GM23338 (cell line): ENCODE measurements around the gene KRTAP12-3. TPM values are rescaled to one million over a fixed set of nuclear protein-coding genes. Genes with fewer than 3 reads are reported as not detected.
"Not testable (repeated sequence)": the region's sequence is repeated elsewhere in the genome, so short reads cannot be mapped to it uniquely, and the experiment has no call there.

Experiments used
- ATAC-seq: fragments of 200-7000 bp; cut with Tn5 transposase; 3 replicates; pipeline ENCODE4 v1.9.1; 2020
- DNase-seq: peaks from one replicate; pipeline ENCODE4 v3.0.0-alpha.2; 2015; ENCODE audit warnings: low spot score
- H2AFZ ChIP-seq: fragments of 200-600 bp; sonication (generic); 2 replicates; pipeline ENCODE4 v1.8.0; 2016; ENCODE audit warnings: antibody characterized with exemption, mild to moderate bottlenecking, moderate library complexity
- H3F3A ChIP-seq: fragments of 200-600 bp; sonication (generic); replicated peaks from 2 replicates; pipeline ENCODE4 v1.8.0; 2017; ENCODE audit warnings: antibody characterized with exemption, mixed run types, low read depth
- H3K27ac ChIP-seq: fragments of 200-600 bp; sonication (generic); 2 replicates; pipeline ENCODE4 v1.6.1; 2016; ENCODE audit warnings: low read depth
- H3K27me3 ChIP-seq: fragments of 200-600 bp; sonication (generic); 2 replicates; pipeline ENCODE4 v1.8.0; 2016; ENCODE audit warnings: mild to moderate bottlenecking, mixed run types, moderate library complexity; ENCODE audit not compliant: insufficient read depth
- H3K36me3 ChIP-seq: fragments of 200-600 bp; sonication (generic); 2 replicates; pipeline ENCODE4 v1.8.0; 2016; ENCODE audit warnings: mild to moderate bottlenecking; ENCODE audit not compliant: insufficient read depth
- H3K4me1 ChIP-seq: fragments of 200-600 bp; sonication (generic); 2 replicates; pipeline ENCODE4 v1.8.0; 2016; ENCODE audit warnings: mild to moderate bottlenecking, moderate library complexity; ENCODE audit not compliant: insufficient read depth
- H3K4me2 ChIP-seq: fragments of 200-600 bp; sonication (generic); 2 replicates; pipeline ENCODE4 v1.7.1; 2017; ENCODE audit warnings: mixed run types
- H3K4me3 ChIP-seq: fragments of 200-600 bp; sonication (generic); 2 replicates; pipeline ENCODE4 v1.6.1; 2016; ENCODE audit warnings: mixed run types
- H3K79me2 ChIP-seq: fragments of 200-600 bp; sonication (generic); replicated peaks from 2 replicates; pipeline ENCODE4 v1.8.0; 2017; ENCODE audit warnings: mild to moderate bottlenecking; ENCODE audit not compliant: insufficient read depth
- H3K9me2 ChIP-seq: fragments of 200-600 bp; sonication (generic); 2 replicates; pipeline ENCODE4 v1.8.0; 2017; ENCODE audit not compliant: insufficient read depth
- H4K20me1 ChIP-seq: fragments of 200-600 bp; sonication (generic); replicated peaks from 2 replicates; pipeline ENCODE4 v1.8.0; 2017; ENCODE audit warnings: mild to moderate bottlenecking; ENCODE audit not compliant: insufficient read depth
- H3K27ac Mint-ChIP-seq: 2 replicates; pipeline ENCODE4 v1.8.0; 2020; ENCODE audit warnings: inconsistent platforms, mild to moderate bottlenecking, moderate library complexity, mixed read lengths
- H3K27me3 Mint-ChIP-seq: 3 replicates; pipeline ENCODE4 v1.8.0; 2022; ENCODE audit warnings: low read depth, mild to moderate bottlenecking, moderate library complexity, mixed read lengths, inconsistent platforms; ENCODE audit not compliant: insufficient read depth, poor library complexity
- H3K36me3 Mint-ChIP-seq: 3 replicates; pipeline ENCODE4 v1.8.0; 2021; ENCODE audit warnings: low read depth, mild to moderate bottlenecking, inconsistent platforms, moderate library complexity, mixed read lengths
- H3K4me1 Mint-ChIP-seq: 3 replicates; pipeline ENCODE4 v1.8.0; 2020; ENCODE audit warnings: mild to moderate bottlenecking, inconsistent platforms, mixed read lengths
- H3K4me3 Mint-ChIP-seq: 3 replicates; pipeline ENCODE4 v1.8.0; 2021; ENCODE audit warnings: moderate library complexity, mild to moderate bottlenecking, inconsistent platforms, mixed read lengths
- H3K9me3 Mint-ChIP-seq: 3 replicates; pipeline ENCODE4 v1.8.0; 2020; ENCODE audit warnings: moderate library complexity, mild to moderate bottlenecking, inconsistent platforms, mixed read lengths
- CREB1 ChIP-seq: fragments of 250-450 bp; sonication (Bioruptor Pico); IDR thresholded peaks from 2 replicates; pipeline ENCODE4 v1.5.0; 2020; ENCODE audit warnings: low read depth, mild to moderate bottlenecking, moderate library complexity
- CTCF ChIP-seq, 2 experiments: fragments of 200-600 bp in 1 of 2; sonication (generic) in 1 of 2; conservative IDR thresholded peaks; 2 replicates each; pipeline versions ENCODE4 v1.5.1 to v1.6.1; 2016 to 2017; ENCODE audit warnings: antibody characterized with exemption in 2 of 2, low read depth in 2 of 2, mild to moderate bottlenecking in 2 of 2, moderate library complexity in 1 of 2
- EZH2 ChIP-seq: fragments of 200-600 bp; sonication (generic); IDR thresholded peaks from one replicate; pipeline ENCODE4 v1.8.0; 2017; ENCODE audit warnings: antibody characterized with exemption, mild to moderate bottlenecking, low read depth; ENCODE audit not compliant: unreplicated experiment
- EZH2phosphoT487 ChIP-seq: fragments of 200-600 bp; sonication (generic); IDR thresholded peaks from one replicate; pipeline ENCODE4 v1.8.1; 2018; ENCODE audit warnings: antibody characterized with exemption; ENCODE audit not compliant: unreplicated experiment
- JUNB ChIP-seq: IDR thresholded peaks from one replicate; pipeline ENCODE4 v1.6.1; 2016; ENCODE audit warnings: antibody characterized with exemption; ENCODE audit not compliant: unreplicated experiment
- NANOG ChIP-seq: IDR thresholded peaks from 2 replicates; pipeline ENCODE4 v1.6.1; 2016; ENCODE audit warnings: antibody characterized with exemption, borderline replicate concordance
- REST ChIP-seq: IDR thresholded peaks from one replicate; pipeline ENCODE4 v1.6.1; 2018; ENCODE audit warnings: antibody characterized with exemption; ENCODE audit not compliant: unreplicated experiment
- STAT1 ChIP-seq: IDR thresholded peaks from one replicate; pipeline ENCODE4 v1.6.1; 2016; ENCODE audit warnings: antibody characterized with exemption; ENCODE audit not compliant: unreplicated experiment
- ZNF331 ChIP-seq: fragments of 250-450 bp; sonication (Bioruptor Pico); IDR thresholded peaks from 2 replicates; pipeline ENCODE4 v1.5.0; 2020; ENCODE audit warnings: low read depth, mild to moderate bottlenecking, moderate library complexity
- ZNF462 ChIP-seq: fragments of 250-450 bp; sonication (Bioruptor Pico); IDR thresholded peaks from 2 replicates; pipeline ENCODE4 v1.5.0; 2020; ENCODE audit warnings: mild to moderate bottlenecking, moderate library complexity
- polyA plus RNA-seq: library from polyadenylated mRNA; unstranded; fragments of >200 nt; fragmentation: Nextera tagmentation; extraction: Ambion mirVana; gene quantifications from 2 replicates; pipeline ENCODE4 v1.2.1, GENCODE V29; 2016
- total RNA-seq: library from RNA; depleted of rRNA; stranded (reverse); fragments of >200 nt; shearing (Covaris generic); gene quantifications from 2 replicates; pipeline ENCODE4 v1.2.3, GENCODE V29; 2014

KRTAP12-3 gene
- total and polyA plus RNA-seq, 2 experiments from 2014 or later, result not detected

DNA sequence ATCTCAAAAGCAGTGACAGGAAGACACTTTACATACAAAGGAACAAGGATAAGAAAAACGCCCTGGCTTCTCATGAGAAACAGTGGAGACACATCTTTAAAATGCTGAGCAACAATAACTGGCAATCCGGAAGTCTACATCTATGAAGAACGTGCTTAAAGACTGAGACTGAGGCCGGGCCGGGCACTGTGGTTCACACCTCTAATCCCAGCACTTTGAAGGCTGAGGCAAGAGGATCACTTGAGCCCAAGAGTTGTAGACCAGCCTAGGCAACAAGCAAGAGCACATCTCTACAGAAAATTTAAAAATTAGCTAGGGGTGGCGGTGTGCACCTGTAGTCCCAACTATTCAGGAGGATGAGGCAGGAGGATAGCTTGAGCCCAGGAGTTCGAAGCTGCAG is 26.3 kb downstream of the KRTAP12-3 start (continued):
- TF ChIP-seq REST, result no peak
- TF ChIP-seq ZNF331 (CRISPR knock-in tag), result no peak
- no peak for TF ChIP-seq EZH2

GRCh38 chr21:44684483-44684882 is 26.8 kb downstream of the KRTAP12-3 start:
- no peaks in the 10 kb centered on the region for H3K9me2 ChIP-seq
- H2AFZ ChIP-seq, result no peak overlapping the region
- H3K27ac ChIP-seq, result no peak overlapping the region
- H3K27me3 Mint-ChIP-seq, result peaks cover 16% of the 10 kb centered on the region
- DNase-seq (no peak), ATAC-seq (no peak)
- H3K27me3 ChIP-seq, result no peaks in the 10 kb centered on the region
- H3F3A ChIP-seq, result 0 out of 2 replicates have a peak, but pooled peaks cover 4% of the 10 kb centered on the region
- H3K79me2 ChIP-seq, result no peaks in the 10 kb centered on the region
- no peaks in the 10 kb centered on the region for H4K20me1 ChIP-seq
- TF ChIP-seq NANOG (no peak), EZH2 (no peak), CTCF (conservative IDR thresholded peaks at IDR 0.05; ENCODE audit: low read depth in 2 of 2) (no peak), ZNF462 (no peak), EZH2phosphoT487 (no peak), STAT1 (no peak), JUNB (no peak), CREB1 (CRISPR knock-in tag) (no peak)
- no peak overlapping the region for H3K4me2 ChIP-seq
- H3K4me3 ChIP-seq, result no peak overlapping the region
- no peak overlapping the region for H3K27ac Mint-ChIP-seq
- H3K4me1 ChIP-seq, result peaks cover 6% of the 10 kb centered on the region
- no peaks in the 10 kb centered on the region for H3K36me3 ChIP-seq
- H3K36me3 Mint-ChIP-seq, result no peaks in the 10 kb centered on the region
- no peak overlapping the region for H3K4me3 Mint-ChIP-seq
- H3K9me3 Mint-ChIP-seq, result no peaks in the 10 kb centered on the region; the same call in none of the 3 replicates
- H3K4me1 Mint-ChIP-seq, result peaks cover 24% of the 10 kb centered on the region

DNA sequence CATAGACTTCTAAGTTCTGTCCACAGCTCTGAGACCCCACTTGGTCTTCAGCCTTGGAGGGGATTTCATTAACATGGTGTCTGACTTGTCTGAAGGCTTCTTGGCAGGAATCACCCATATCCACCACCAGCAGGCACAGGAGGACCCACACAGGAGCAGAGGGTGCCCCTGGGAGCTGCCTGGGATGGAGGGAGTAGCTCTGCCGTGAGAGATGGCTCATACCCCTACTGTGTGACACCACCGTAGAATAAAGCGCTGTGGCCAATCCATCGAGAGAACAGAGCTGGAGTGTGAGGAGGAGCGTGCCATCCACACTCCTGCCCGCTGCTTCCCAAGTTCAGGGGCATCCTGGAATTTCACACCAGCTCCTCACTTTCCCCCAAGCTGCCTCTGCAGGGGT is 27.3 kb downstream of the KRTAP12-3 start:
- H3K9me3 Mint-ChIP-seq, H4K20me1 ChIP-seq, H3F3A ChIP-seq, H2AFZ ChIP-seq, DNase-seq, ATAC-seq, H3K4me3 ChIP-seq, H3K27ac ChIP-seq, H3K9me2 ChIP-seq, H3K36me3 Mint-ChIP-seq, H3K79me2 ChIP-seq, H3K4me1 ChIP-seq, H3K27ac Mint-ChIP-seq, H3K4me2 ChIP-seq, H3K36me3 ChIP-seq, H3K27me3 ChIP-seq, H3K4me3 Mint-ChIP-seq: not testable (repeated sequence)
- peaks cover 24% of the 10 kb centered on the region for H3K4me1 Mint-ChIP-seq
- peaks cover 16% of the 10 kb centered on the region for H3K27me3 Mint-ChIP-seq
